ENCODE measurements around the gene PCLO. TPM values are rescaled to one million over a fixed set of nuclear protein-coding genes. Genes with fewer than 3 reads are reported as not detected.
"Not testable (repeated sequence)": the region's sequence is repeated elsewhere in the genome, so short reads cannot be mapped to it uniquely, and the experiment has no call there.

Gene PCLO
- total RNA-seq, 1 donor from 2014 or later: not detected

DNA sequence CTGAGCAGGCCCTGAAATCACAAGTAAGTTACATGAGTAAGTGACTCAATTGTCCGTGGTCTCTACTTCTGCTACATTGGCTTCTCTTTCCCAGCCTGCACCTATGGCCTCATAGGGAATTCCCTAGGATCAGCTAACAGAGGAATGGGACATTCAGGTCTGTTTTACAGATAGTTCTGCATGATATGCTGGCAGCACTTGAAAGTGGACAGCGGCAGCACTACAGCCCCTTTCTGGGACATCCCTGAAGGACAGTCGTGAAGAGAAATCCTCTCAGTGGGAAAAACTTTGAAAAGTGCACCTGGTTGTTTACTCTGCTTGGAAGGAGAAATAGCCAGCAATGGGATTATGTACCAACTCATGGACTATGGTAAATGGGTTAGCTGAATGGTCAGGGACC lies 426.1 kb downstream of the PCLO start:
- intact Hi-C loops (cut with micrococcal nuclease): no loop called here

DNA sequence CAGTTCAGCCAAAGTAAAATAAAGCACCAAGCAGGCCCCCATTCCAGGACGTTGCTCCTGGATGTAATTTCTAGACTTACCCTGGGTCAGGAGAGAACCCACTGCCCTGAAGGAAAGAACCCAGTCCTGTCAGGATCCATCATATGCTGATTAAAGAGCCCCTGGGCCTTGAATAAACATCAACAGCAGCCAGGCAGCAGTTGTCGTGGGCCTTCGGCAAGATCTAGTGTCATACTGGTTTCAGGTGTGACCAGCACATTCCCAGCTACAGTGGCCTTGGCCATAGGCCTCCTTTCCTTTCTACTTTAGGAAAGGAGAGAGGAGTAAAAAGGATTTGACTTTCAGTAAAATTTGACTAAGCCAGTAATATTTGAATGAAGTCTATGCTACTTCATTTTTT lies 430.0 kb downstream of the PCLO start:
- intact Hi-C loops (cut with micrococcal nuclease): no loop called here

DNA sequence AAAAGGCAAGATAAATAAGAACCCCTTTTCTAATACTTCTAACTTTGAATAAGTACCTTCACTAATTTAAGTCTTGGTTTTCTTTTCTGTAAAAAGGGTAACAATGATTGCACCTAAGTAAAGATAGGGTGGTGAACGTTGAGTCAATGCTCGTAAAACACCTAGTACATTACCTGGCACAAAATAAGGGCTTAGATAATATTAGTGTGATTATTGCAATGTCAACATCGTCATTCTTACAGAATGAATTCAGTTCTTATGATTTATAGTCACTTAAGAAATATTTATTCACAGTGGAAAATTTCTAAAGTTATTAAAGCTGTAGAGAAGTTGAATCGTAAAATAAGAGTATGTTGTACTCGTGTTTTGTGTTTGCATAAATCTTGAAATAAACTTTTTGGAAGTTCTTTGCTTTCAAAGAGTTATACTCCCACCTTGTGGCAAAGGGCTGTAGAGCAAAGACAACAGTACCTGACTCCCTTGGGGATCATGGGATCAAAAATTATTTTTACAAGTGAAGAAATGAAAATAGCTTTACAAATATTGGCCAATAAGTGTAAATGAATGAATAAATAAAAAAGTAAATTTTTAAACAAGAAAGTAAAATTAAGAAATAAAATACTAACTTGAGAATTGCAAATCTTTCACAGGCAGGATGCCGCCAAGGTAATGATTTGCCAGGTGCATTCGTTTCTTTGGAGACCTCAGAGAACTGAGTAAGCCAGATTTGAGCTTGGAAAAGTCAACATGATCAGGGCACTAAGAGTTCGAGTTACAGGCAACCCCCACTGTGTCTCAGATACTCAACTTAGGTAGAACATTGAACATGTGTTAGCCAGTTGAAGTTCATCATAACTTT lies 433.3 kb downstream of the PCLO start:
- intact Hi-C loops (cut with micrococcal nuclease): loop anchor here (1.0 to 10.0 kb wide), 6 partner anchors 127 to 1247 kb away; no protein-coding TSS in a partner anchor

DNA sequence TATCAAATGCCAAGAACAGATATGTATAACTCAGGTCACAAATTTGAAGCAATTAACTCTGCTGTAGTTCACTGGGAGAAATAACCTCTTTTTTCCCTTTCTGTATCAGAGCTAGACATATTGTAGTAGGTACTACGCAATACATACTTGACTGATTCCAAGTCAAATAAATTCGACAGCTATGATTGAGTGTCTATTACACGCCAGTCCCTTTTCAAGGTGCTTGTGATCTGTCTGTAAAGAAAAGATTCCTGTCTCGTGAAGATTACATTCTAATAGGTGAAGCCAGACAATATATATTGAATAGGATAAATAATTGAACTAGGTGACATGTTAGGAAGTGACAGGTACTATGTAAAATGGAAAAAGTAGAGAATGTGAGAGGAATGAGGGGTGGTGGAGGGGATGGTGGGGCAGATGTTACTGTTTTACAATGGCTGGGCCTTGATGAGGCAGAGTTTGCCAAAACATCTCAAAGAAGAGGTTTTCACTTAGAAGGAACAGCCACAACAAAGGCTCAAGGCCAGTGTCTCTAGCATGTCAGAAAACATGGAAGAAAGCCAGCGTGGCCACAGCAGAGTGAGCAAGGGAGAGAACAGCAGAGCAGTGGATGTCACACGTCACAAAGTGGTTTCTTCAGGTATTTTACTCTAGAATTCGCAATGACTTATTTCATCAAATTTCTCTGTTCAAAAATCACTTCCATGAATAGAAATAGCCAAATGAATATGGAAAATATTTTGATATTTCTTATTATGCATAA lies 436.5 kb downstream of the PCLO start:
- intact Hi-C loops (cut with micrococcal nuclease): loop anchor here (5.0 to 10.0 kb wide), 4 partner anchors 124 to 1244 kb away; no protein-coding TSS in a partner anchor

DNA sequence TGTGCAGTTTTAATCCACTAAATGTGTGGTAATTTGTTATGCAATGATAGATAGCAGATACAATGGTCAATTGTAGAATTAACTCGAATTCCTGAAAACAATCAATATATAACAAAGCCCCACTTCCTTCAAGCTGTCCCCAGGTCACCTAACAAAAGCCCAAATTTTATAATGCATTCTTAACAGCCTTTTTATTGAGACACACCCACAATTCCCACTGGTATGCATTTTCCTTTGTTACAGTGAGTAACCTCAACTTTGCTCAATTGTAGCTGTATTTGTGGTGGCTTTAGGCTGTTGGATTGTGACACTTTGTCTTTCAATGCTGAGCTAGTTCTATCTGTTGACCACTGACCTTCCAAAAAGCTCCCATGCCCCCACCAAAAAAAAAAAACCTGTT lies 439.3 kb downstream of the PCLO start:
- intact Hi-C loops (cut with micrococcal nuclease): loop anchor here (10.0 kb wide), 1 partner anchor 489 kb away; no protein-coding TSS in a partner anchor

DNA sequence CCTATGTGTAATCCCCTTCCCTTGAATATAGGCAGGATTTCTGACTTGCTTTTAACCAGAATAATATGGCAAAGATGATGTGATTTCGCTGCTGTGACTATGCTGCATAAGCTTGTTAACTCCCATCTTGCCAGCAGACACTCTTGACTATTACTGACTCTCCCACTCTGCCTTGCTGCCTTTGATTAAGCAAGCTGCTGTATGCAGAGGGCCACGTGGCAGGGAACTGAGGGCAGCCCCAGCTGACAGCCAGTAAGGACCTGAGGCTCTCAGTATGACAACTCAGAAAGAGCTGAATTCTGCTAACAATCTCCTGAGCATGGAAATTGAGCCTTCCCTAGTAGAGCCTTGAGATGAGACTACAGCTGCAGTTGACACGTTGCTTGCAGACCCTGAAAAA lies 439.7 kb downstream of the PCLO start:
- intact Hi-C loops (cut with micrococcal nuclease): loop anchor here (10.0 kb wide), 1 partner anchor 488 kb away; no protein-coding TSS in a partner anchor

DNA sequence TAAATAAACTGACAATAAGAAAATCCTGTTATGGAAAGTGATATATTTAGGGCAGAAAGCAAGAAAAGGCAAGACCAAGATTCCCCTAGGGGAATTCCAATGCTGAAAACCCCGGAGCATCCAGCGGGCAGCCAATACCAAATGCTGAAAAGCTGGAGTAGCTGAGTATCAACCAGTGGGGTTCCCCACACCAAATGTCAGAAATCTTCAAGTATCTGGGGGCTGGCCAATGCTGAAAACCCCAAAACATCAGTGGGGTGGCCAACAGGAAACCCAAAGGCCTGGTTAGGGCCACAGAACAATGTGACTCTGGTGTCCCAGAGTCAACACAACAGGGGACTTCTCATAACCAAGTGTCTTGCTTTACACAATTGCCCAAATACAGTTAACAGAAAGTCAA lies 447.3 kb downstream of the PCLO start:
- intact Hi-C loops (cut with micrococcal nuclease): no loop called here

DNA sequence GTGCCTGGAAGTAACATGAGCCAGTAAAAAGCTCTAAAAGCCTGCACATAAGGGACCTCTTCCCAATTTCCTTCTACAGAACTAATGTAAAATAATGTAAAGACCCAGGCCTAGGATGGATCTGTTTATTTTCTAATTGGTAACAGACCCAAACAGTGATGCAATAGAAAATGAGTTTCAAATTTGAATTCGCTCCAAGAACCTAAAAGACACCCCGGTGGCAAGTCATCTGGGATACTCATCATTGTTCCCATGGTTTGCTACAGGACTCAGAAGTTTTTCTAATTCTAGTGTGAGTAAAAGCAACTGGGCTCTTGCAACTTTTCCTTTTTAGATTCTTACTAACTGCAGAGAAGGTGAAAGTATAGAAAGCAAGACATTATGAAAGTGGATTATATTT lies 447.8 kb downstream of the PCLO start:
- intact Hi-C loops (cut with micrococcal nuclease): no loop called here

DNA sequence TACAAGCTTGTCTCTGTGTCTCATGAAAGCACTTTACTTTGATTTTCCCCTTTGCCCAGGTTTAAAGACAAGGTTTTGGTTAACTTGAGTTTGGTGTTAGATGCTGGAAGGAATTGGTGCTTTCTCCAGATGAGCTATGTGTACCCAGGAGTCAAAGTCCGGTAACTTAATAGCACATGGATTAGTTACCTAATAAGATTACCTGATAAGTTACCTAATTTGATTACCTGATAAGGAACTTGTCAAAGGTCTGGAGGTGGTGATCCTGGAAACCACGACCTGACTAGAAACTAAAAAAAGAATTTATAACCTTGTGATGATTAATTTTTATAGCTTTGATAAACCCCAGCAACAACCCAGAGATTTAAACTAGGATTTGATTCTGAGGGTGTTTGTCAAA lies 449.2 kb downstream of the PCLO start:
- intact Hi-C loops (cut with micrococcal nuclease): no loop called here

DNA sequence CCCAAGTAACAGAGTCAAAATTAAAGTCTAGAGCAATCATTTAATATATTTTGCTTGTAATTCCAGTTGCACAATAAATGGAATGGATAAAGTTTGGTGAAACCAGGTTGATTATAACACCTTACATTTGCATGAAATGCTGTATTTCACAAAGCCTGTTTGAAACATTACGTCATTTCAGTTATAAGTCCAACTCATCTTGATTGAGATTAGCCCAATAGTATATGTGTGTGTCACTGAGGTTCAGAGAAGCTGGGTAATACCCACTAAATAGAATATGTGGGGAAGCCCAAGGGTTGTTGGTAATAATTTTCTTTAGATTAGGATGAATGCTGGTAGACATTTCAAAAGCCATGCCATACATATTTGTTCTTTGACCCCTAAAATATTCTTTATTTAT lies 456.3 kb downstream of the PCLO start:
- intact Hi-C loops (cut with micrococcal nuclease): not testable (repeated sequence)

DNA sequence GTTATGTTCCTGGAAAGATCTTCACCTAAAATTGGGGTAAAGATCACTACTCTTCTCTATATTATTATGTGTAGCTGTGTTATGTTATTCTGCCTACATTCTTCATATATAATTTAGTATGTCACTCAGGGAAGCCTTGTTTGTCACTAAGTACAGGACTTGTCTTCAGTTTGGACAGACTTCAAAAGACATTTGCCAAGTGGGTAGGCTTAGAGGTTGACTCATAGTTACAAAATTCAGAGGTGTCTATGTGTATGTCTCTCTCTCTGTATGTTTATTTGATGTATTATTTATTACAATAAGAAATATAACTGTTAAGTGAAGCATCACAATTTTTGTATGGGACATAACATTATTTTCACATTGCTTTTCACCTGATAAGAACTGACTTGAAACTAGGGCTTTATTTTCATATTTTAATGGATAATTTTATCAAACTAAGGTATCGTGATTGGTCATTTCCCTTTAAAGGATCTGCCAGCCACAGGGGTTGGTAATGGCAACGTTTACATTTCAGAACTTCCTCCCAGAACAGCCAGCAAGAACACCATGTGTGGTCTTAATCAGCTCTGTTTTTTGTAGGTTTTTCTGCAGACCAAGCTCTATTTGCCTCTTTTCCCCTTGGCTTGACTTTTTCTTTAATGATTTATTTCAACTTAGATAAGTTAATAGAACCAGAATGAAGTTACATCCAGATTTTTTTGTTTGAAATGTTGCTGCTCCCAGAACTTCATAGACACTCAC lies 457.0 kb downstream of the PCLO start:
- intact Hi-C loops (cut with micrococcal nuclease): no loop called here

DNA sequence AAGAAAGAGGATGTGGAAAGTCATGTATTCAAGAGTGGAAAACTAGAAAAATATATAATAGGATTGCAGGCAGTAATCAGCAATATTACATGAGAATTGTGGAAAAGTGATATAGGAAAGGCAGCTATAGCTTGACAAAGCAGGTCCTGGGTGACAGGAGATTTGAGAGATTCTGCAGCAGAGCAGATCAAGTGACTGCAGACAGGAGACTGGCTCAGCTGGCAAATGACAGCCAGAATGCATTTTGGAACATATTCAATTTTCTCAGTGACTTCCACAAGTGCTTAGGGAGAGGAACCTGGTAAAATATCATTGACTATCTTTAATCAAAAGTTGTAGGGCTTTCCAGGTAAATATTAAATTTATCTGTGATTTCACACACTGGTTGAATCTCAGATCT lies 458.6 kb downstream of the PCLO start:
- intact Hi-C loops (cut with micrococcal nuclease): no loop called here
